GM23338 (cell line): ENCODE results near the gene WDR74. TPM values are rescaled to one million over a fixed set of nuclear protein-coding genes. Genes with fewer than 3 reads are reported as not detected.

Experiments
- ATAC-seq: fragments of 200-7000 bp; cut with Tn5 transposase; 3 replicates; pipeline ENCODE4 v1.9.1; 2020
- DNase-seq: peaks from one replicate; pipeline ENCODE4 v3.0.0-alpha.2; 2015; ENCODE audit warnings: low spot score
- H2AFZ ChIP-seq: fragments of 200-600 bp; sonication (generic); 2 replicates; pipeline ENCODE4 v1.8.0; 2016; ENCODE audit warnings: antibody characterized with exemption, mild to moderate bottlenecking, moderate library complexity
- H3F3A ChIP-seq: fragments of 200-600 bp; sonication (generic); replicated peaks from 2 replicates; pipeline ENCODE4 v1.8.0; 2017; ENCODE audit warnings: antibody characterized with exemption, mixed run types, low read depth
- H3K27ac ChIP-seq: fragments of 200-600 bp; sonication (generic); 2 replicates; pipeline ENCODE4 v1.6.1; 2016; ENCODE audit warnings: low read depth
- H3K27me3 ChIP-seq: fragments of 200-600 bp; sonication (generic); 2 replicates; pipeline ENCODE4 v1.8.0; 2016; ENCODE audit warnings: mild to moderate bottlenecking, mixed run types, moderate library complexity; ENCODE audit not compliant: insufficient read depth
- H3K36me3 ChIP-seq: fragments of 200-600 bp; sonication (generic); 2 replicates; pipeline ENCODE4 v1.8.0; 2016; ENCODE audit warnings: mild to moderate bottlenecking; ENCODE audit not compliant: insufficient read depth
- H3K4me1 ChIP-seq: fragments of 200-600 bp; sonication (generic); 2 replicates; pipeline ENCODE4 v1.8.0; 2016; ENCODE audit warnings: mild to moderate bottlenecking, moderate library complexity; ENCODE audit not compliant: insufficient read depth
- H3K4me2 ChIP-seq: fragments of 200-600 bp; sonication (generic); 2 replicates; pipeline ENCODE4 v1.7.1; 2017; ENCODE audit warnings: mixed run types
- H3K4me3 ChIP-seq: fragments of 200-600 bp; sonication (generic); 2 replicates; pipeline ENCODE4 v1.6.1; 2016; ENCODE audit warnings: mixed run types
- H3K79me2 ChIP-seq: fragments of 200-600 bp; sonication (generic); replicated peaks from 2 replicates; pipeline ENCODE4 v1.8.0; 2017; ENCODE audit warnings: mild to moderate bottlenecking; ENCODE audit not compliant: insufficient read depth
- H3K9me2 ChIP-seq: fragments of 200-600 bp; sonication (generic); 2 replicates; pipeline ENCODE4 v1.8.0; 2017; ENCODE audit not compliant: insufficient read depth
- H4K20me1 ChIP-seq: fragments of 200-600 bp; sonication (generic); replicated peaks from 2 replicates; pipeline ENCODE4 v1.8.0; 2017; ENCODE audit warnings: mild to moderate bottlenecking; ENCODE audit not compliant: insufficient read depth
- H3K27ac Mint-ChIP-seq: 2 replicates; pipeline ENCODE4 v1.8.0; 2020; ENCODE audit warnings: inconsistent platforms, mild to moderate bottlenecking, moderate library complexity, mixed read lengths
- H3K27me3 Mint-ChIP-seq: 3 replicates; pipeline ENCODE4 v1.8.0; 2022; ENCODE audit warnings: low read depth, mild to moderate bottlenecking, moderate library complexity, mixed read lengths, inconsistent platforms; ENCODE audit not compliant: insufficient read depth, poor library complexity
- H3K36me3 Mint-ChIP-seq: 3 replicates; pipeline ENCODE4 v1.8.0; 2021; ENCODE audit warnings: low read depth, mild to moderate bottlenecking, inconsistent platforms, moderate library complexity, mixed read lengths
- H3K4me1 Mint-ChIP-seq: 3 replicates; pipeline ENCODE4 v1.8.0; 2020; ENCODE audit warnings: mild to moderate bottlenecking, inconsistent platforms, mixed read lengths
- H3K4me3 Mint-ChIP-seq: 3 replicates; pipeline ENCODE4 v1.8.0; 2021; ENCODE audit warnings: moderate library complexity, mild to moderate bottlenecking, inconsistent platforms, mixed read lengths
- H3K9me3 Mint-ChIP-seq: 3 replicates; pipeline ENCODE4 v1.8.0; 2020; ENCODE audit warnings: moderate library complexity, mild to moderate bottlenecking, inconsistent platforms, mixed read lengths
- CREB1 ChIP-seq: fragments of 250-450 bp; sonication (Bioruptor Pico); IDR thresholded peaks from 2 replicates; pipeline ENCODE4 v1.5.0; 2020; ENCODE audit warnings: low read depth, mild to moderate bottlenecking, moderate library complexity
- JUNB ChIP-seq: IDR thresholded peaks from one replicate; pipeline ENCODE4 v1.6.1; 2016; ENCODE audit warnings: antibody characterized with exemption; ENCODE audit not compliant: unreplicated experiment
- POLR2AphosphoS5 ChIP-seq: IDR thresholded peaks from 2 replicates; pipeline ENCODE4 v1.6.1; 2016; ENCODE audit warnings: antibody characterized with exemption, low read depth
- long read RNA-seq: library from polyadenylated mRNA; unstranded; transcript quantifications from one replicate; pipeline ENCODE4 v2.0.0, GENCODE V29; 2020; ENCODE audit not compliant: unreplicated experiment
- polyA plus RNA-seq: library from polyadenylated mRNA; unstranded; fragments of >200 nt; fragmentation: Nextera tagmentation; extraction: Ambion mirVana; gene quantifications from 2 replicates; pipeline ENCODE4 v1.2.1, GENCODE V29; 2016
- total RNA-seq: library from RNA; depleted of rRNA; stranded (reverse); fragments of >200 nt; shearing (Covaris generic); gene quantifications from 2 replicates; pipeline ENCODE4 v1.2.3, GENCODE V29; 2014; rRNA removed
- TF ChIP-seq, protein P1 (sequence below): fragments of 250-450 bp; sonication (Bioruptor Pico); IDR thresholded peaks from 2 replicates; pipeline ENCODE4 v1.5.0; 2020; ENCODE audit warnings: mild to moderate bottlenecking, moderate library complexity
- TF ChIP-seq, protein P2 (sequence below): IDR thresholded peaks from 2 replicates; pipeline ENCODE4 v1.6.1; 2016; ENCODE audit warnings: antibody characterized with exemption

Gene WDR74
- 109 and 136 TPM in 2 replicates for total RNA-seq
- 94.4 and 95.8 TPM in 2 replicates for polyA plus RNA-seq
- long read RNA-seq, transcript WDR74-201 (11 exons, 1,289 nt): major isoform, 134 of 169 reads
- long read RNA-seq, partial matches to known transcripts: 11 of 169 reads
- long read RNA-seq, other reads (novel, unspliced or antisense): 19 of 169 reads

DNA sequence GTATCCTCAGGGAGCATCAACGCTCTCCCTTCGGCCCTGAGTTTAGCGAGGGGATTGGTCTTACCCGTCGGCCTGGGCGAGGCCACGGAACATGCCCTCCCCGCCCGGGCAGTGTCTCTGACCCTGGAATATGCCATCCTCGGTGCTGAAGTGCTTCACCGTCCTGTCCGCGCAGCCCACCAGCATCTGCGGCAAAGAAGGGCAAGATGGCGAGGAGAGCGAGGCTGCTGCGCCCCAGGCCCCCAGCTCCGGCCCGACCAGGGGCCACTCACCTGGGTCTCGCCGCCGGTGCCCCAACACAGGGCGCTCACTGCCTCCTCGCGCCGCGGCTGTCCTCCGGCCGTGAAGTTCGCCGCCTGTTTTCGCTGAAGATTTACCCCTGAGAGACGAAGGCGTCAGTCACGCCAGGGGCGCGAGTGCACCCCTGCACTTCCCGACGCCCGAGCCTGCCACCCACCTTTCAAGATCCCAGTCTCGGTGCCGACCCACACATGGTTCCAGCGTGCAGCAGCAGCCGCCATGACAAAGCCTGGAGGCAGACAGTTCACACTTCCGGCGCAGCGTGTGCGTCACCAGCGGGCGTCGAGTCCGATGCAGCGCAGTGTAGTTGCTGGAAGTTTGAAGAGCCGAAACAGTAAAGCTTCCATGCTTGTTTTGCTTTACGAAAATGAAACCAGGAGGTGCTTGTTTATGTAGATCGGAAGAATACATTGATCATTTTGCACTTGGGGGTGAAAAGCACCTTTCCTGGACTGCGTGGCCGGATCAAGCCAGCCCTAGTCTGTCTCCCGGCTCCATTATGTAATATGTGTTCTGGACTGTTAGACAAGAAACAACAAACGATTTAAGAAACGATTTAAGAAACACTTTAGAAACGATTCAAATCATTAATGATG is at the start of gene WDR74:
Gene WDR74, minus strand, starts transcription at position 541 of the 896 bp plus-strand sequence. Its CDS starts 20 bp downstream, at position 521.
- no peaks in the 10 kb centered on the region; the same call in 1 of the 3 replicates for H3K9me3 Mint-ChIP-seq
- Histone ChIP-seq H3K4me2 (peak within 1 kb of the TSS; percentile 82), H4K20me1 (peaks cover 4% of the 10 kb centered on the region; the same call in 1 of the 2 replicates), H3K27me3 (no peaks in the 10 kb centered on the region), H3K27ac (peak within 1 kb of the TSS; percentile 98), H3K4me3 (peak within 1 kb of the TSS; percentile 64), H2AFZ (no peak within 1 kb of the TSS), H3K4me1 (peaks cover 10% of the 10 kb centered on the region), H3F3A (peaks cover 40% of the 10 kb centered on the region; the same call in 1 of the 2 replicates), H3K79me2 (peaks cover 37% of the 10 kb centered on the region), H3K36me3 (peaks cover 21% of the 10 kb centered on the region), H3K9me2 (no peaks in the 10 kb centered on the region)
- peak; percentile 98 for DNase-seq
- peaks cover 20% of the 10 kb centered on the region for H3K27me3 Mint-ChIP-seq
- no peak within 1 kb of the TSS for H3K4me3 Mint-ChIP-seq
- peaks cover 43% of the 10 kb centered on the region for H3K36me3 Mint-ChIP-seq
- no peak within 1 kb of the TSS for H3K27ac Mint-ChIP-seq
- ATAC-seq: peak; percentile 36
- H3K4me1 Mint-ChIP-seq: peaks cover 18% of the 10 kb centered on the region
- TF ChIP-seq POLR2AphosphoS5: peak; percentile 96
- TF ChIP-seq, protein P1, sequence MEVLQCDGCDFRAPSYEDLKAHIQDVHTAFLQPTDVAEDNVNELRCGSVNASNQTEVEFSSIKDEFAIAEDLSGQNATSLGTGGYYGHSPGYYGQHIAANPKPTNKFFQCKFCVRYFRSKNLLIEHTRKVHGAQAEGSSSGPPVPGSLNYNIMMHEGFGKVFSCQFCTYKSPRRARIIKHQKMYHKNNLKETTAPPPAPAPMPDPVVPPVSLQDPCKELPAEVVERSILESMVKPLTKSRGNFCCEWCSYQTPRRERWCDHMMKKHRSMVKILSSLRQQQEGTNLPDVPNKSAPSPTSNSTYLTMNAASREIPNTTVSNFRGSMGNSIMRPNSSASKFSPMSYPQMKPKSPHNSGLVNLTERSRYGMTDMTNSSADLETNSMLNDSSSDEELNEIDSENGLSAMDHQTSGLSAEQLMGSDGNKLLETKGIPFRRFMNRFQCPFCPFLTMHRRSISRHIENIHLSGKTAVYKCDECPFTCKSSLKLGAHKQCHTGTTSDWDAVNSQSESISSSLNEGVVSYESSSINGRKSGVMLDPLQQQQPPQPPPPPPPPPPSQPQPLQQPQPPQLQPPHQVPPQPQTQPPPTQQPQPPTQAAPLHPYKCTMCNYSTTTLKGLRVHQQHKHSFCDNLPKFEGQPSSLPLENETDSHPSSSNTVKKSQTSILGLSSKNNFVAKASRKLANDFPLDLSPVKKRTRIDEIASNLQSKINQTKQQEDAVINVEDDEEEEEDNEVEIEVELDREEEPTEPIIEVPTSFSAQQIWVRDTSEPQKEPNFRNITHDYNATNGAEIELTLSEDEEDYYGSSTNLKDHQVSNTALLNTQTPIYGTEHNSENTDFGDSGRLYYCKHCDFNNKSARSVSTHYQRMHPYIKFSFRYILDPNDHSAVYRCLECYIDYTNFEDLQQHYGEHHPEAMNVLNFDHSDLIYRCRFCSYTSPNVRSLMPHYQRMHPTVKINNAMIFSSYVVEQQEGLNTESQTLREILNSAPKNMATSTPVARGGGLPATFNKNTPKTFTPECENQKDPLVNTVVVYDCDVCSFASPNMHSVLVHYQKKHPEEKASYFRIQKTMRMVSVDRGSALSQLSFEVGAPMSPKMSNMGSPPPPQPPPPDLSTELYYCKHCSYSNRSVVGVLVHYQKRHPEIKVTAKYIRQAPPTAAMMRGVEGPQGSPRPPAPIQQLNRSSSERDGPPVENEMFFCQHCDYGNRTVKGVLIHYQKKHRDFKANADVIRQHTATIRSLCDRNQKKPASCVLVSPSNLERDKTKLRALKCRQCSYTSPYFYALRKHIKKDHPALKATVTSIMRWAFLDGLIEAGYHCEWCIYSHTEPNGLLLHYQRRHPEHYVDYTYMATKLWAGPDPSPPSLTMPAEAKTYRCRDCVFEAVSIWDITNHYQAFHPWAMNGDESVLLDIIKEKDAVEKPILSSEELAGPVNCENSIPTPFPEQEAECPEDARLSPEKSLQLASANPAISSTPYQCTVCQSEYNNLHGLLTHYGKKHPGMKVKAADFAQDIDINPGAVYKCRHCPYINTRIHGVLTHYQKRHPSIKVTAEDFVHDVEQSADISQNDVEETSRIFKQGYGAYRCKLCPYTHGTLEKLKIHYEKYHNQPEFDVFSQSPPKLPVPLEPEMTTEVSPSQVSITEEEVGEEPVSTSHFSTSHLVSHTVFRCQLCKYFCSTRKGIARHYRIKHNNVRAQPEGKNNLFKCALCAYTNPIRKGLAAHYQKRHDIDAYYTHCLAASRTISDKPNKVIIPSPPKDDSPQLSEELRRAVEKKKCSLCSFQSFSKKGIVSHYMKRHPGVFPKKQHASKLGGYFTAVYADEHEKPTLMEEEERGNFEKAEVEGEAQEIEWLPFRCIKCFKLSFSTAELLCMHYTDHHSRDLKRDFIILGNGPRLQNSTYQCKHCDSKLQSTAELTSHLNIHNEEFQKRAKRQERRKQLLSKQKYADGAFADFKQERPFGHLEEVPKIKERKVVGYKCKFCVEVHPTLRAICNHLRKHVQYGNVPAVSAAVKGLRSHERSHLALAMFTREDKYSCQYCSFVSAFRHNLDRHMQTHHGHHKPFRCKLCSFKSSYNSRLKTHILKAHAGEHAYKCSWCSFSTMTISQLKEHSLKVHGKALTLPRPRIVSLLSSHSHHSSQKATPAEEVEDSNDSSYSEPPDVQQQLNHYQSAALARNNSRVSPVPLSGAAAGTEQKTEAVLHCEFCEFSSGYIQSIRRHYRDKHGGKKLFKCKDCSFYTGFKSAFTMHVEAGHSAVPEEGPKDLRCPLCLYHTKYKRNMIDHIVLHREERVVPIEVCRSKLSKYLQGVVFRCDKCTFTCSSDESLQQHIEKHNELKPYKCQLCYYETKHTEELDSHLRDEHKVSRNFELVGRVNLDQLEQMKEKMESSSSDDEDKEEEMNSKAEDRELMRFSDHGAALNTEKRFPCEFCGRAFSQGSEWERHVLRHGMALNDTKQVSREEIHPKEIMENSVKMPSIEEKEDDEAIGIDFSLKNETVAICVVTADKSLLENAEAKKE (CRISPR knock-in tag): no peak
- TF ChIP-seq, protein P2, sequence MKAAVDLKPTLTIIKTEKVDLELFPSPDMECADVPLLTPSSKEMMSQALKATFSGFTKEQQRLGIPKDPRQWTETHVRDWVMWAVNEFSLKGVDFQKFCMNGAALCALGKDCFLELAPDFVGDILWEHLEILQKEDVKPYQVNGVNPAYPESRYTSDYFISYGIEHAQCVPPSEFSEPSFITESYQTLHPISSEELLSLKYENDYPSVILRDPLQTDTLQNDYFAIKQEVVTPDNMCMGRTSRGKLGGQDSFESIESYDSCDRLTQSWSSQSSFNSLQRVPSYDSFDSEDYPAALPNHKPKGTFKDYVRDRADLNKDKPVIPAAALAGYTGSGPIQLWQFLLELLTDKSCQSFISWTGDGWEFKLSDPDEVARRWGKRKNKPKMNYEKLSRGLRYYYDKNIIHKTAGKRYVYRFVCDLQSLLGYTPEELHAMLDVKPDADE: peak; percentile 83
- TF ChIP-seq CREB1 (CRISPR knock-in tag): peak; percentile 98
- TF ChIP-seq JUNB: no peak
